GM06990 (cell line): ENCODE data around the gene ZBTB32.

Experiments used
- DNase-seq: peaks from one replicate; pipeline ENCODE4 v3.0.0-alpha.2; 2011; ENCODE audit not compliant: insufficient read length; ENCODE audit errors: extremely low read depth
- H3K27me3 ChIP-seq: replicated peaks from 2 replicates; pipeline ENCODE4 v1.6.0; 2011; ENCODE audit warnings: low read length; ENCODE audit not compliant: control insufficient read depth, insufficient read depth
- H3K36me3 ChIP-seq: 2 replicates; pipeline ENCODE4 v1.5.1; 2011; ENCODE audit warnings: low read length; ENCODE audit not compliant: control insufficient read depth, insufficient read depth
- H3K4me3 ChIP-seq: replicated peaks from 2 replicates; pipeline ENCODE4 v1.5.1; 2011; ENCODE audit warnings: low read depth, mild to moderate bottlenecking, control low read depth, low read length
- TF ChIP-seq, protein P1 (sequence below): IDR thresholded peaks from 2 replicates; pipeline ENCODE4 v1.5.1; 2011; ENCODE audit warnings: low read length, control low read depth, mild to moderate bottlenecking, inconsistent platforms; ENCODE audit not compliant: insufficient read depth, poor library complexity, severe bottlenecking

ZBTB32 gene

DNA sequence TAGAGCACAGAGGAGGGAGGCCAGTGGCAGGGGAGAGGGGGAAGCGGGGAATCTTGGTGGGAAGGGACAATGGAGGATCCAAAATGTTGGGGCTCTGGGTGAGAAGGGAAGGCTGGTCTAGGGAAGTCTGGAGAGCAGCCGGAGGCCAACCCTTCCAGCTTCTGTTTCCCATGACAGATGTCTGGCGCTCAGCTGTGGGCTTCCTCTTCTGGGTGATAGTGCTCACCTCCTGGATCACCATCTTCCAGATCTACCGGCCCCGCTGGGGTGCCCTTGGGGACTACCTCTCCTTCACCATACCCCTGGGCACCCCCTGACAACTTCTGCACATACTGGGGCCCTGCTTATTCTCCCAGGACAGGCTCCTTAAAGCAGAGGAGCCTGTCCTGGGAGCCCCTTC, 42.2 kb downstream of the ZBTB32 start:
- DNase-seq: no peak
- Histone ChIP-seq H3K36me3 (no peaks in the 10 kb centered on the region), H3K4me3 (peak overlapping the region; percentile 67), H3K27me3 (no peaks in the 10 kb centered on the region)
- TF ChIP-seq, protein P1, sequence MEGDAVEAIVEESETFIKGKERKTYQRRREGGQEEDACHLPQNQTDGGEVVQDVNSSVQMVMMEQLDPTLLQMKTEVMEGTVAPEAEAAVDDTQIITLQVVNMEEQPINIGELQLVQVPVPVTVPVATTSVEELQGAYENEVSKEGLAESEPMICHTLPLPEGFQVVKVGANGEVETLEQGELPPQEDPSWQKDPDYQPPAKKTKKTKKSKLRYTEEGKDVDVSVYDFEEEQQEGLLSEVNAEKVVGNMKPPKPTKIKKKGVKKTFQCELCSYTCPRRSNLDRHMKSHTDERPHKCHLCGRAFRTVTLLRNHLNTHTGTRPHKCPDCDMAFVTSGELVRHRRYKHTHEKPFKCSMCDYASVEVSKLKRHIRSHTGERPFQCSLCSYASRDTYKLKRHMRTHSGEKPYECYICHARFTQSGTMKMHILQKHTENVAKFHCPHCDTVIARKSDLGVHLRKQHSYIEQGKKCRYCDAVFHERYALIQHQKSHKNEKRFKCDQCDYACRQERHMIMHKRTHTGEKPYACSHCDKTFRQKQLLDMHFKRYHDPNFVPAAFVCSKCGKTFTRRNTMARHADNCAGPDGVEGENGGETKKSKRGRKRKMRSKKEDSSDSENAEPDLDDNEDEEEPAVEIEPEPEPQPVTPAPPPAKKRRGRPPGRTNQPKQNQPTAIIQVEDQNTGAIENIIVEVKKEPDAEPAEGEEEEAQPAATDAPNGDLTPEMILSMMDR: no peak

DNA sequence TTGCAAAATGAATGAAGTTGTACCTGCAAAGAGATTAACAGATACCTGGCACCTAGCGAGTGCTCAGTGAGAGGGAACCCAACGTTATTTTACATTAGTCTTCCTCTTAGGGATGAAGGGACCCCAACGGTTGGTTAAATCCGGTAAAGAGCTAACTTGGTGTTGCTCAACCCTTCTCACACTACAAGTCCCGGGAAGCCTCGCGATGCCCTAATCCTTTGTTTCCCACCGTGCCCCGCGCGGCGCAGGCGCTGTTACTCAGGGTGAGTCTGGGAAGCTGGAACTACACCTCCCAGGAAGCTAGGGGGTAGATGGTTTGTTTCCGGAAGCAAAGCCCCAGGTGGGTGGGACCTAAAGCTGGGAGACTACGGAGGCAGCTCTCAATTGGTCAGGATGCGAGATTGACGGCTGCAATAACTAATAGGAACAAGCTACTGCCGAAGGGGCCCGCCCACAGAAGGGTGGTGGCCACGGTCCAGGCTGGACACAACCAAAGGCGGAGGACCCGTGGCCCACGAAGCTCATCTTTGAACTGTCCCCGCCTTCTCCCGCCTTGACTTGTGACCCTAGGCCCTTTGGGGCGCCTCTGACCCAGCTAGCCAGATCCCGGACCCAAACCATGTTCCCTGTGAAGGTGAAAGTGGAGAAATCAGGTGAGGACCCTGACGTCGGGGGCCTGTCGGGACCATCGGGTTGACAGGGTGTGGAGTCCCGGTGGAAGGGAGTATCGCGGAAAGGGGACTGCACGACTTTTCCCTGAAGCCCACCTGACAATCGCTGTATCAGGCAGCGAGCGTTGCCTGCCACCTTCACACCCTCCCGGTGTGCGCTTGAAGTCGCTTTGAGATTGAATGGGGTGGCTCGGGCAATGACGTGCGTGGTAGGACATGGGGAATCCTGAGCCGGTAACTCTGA, 44.0 kb downstream of the ZBTB32 start, which contains the start of gene LIN37:
Gene LIN37, plus strand, starts transcription at position 471 of the 915 bp plus-strand sequence. Its CDS starts 149 bp downstream, at position 620.
- H3K27me3 ChIP-seq: no peaks in the 10 kb centered on the region
- peak; percentile 98 for DNase-seq
- H3K36me3 ChIP-seq: peaks cover 9% of the 10 kb centered on the region
- peak within 1 kb of the TSS; percentile 82 for H3K4me3 ChIP-seq
- TF ChIP-seq, protein P1: no peak

DNA sequence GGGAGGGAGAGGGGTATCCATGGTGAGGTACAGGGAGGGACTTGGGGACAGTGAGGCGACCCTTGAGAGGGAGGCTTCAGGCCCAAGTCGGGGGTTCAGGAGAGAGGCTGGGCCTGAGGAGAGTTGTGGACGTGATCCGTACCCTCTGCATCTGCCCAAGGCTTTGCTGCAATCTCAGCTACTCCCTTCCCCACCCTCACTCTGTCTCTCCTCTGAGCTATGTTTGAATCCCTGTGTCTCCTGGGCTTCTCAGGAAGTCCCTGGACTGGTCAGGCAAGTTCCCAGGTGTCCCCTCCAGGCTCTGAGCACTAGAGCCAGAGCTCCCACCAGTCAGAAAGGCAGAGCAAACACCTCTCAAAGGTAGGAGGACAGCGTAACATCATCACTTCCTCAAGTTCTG, 45.8 kb downstream of the ZBTB32 start:
- TF ChIP-seq, protein P1: no peak
- H3K27me3 ChIP-seq: no peaks in the 10 kb centered on the region
- no peak overlapping the region for H3K4me3 ChIP-seq
- H3K36me3 ChIP-seq: peaks cover 17% of the 10 kb centered on the region
- no peak for DNase-seq

DNA sequence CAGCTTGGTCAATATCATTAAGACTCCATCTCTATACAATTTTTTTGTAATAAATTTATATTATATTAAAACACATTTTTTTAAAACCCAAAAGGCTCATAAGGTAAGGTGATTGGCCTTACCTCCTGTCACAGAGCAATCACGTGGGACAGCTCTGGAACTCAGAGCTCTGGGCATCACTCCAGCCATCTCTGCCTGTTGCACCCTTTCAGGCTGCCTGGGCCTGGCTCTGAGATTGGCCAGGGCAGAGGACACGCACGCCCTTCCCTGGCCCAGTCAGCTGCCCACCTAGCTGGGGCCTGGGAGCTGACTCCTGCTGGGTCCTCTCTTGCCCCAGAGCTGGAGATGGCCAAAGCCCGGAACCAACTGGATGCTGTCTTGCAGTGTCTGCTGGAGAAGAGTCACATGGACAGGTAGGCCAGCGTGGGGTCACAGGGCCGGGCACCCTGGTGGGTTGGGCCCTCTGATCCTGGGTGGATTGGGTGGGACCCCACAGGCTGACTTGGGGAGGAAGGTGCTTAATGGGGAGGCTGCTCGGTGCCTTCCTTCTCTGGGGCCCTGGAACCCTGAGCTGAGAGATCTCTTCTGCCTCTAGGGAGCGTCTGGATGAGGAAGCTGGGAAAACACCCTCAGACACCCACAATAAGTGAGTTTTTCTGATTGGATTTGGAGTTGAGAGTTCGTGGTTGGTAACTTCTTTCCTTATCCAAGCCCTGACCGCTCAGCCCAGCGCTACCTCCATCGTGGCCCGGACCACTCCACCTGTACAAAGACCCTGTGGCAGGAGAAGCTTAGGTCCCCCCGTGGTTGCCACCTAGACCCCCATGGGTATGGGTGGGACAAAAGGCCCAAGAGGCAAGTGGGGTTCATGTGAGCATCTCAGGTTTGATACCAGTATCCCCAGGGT, 47.7 kb downstream of the ZBTB32 start:
- no peak for DNase-seq
- Histone ChIP-seq H3K36me3 (peaks cover 17% of the 10 kb centered on the region), H3K4me3 (no peak overlapping the region), H3K27me3 (no peaks in the 10 kb centered on the region)
- TF ChIP-seq, protein P1: no peak

DNA sequence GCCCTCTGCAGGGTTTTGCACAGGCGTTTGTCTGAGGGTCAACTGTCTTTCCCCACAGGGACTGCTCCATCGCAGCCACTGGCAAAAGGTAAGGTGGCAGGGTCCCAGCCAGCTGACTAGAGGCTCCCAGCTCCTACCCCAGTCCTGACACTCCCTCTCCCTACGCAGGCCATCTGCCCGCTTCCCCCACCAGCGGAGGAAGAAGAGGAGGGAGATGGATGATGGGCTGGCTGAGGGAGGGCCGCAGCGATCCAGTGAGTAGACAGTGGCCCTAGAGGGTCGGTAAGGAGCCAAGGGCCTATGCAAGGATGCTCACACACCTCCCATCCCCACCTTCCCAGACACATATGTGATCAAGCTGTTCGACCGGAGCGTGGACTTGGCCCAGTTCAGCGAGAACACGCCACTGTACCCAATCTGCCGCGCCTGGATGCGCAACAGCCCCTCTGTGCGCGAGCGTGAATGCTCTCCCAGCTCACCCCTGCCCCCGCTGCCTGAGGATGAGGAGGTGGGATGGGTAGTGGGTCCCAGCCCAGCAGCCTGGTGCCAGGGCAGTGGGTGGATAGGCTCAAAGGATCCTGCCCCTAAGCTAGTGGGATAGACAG, 48.5 kb downstream of the ZBTB32 start:
- DNase-seq: no peak
- Histone ChIP-seq H3K27me3 (no peaks in the 10 kb centered on the region), H3K4me3 (no peak overlapping the region), H3K36me3 (peaks cover 17% of the 10 kb centered on the region)
- TF ChIP-seq, protein P1: no peak
